HG02870 (cell line): ENCODE results near the gene ENPP1.

ENCODE experiments used
- ATAC-seq: cut with Tn5 transposase; IDR thresholded peaks from one replicate; pipeline ENCODE4 v1.9.1; 2021; ENCODE audit warnings: mild to moderate bottlenecking, moderate library complexity; ENCODE audit not compliant: unreplicated experiment

The ENPP1 gene

DNA sequence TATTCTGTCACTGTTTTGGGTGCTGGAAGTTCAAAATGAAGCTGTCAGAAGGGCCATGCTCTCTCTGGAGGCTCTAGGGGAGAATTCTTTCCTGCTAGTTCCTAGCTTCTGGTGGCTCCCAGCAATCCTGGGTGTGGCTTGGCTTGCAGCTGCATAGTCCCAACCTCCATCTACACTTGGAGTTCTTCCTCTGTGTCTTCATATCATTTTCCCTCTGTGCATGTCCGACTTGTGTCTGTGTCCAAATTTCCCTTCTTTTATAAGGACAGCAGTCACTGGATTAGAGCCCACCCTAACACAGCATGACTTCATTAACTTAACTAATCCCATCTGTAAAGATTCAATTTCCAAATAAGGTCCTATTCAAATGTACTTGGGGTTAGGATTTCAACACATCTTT lies 23.3 kb upstream of the ENPP1 start:
- ATAC-seq, result no peak

DNA sequence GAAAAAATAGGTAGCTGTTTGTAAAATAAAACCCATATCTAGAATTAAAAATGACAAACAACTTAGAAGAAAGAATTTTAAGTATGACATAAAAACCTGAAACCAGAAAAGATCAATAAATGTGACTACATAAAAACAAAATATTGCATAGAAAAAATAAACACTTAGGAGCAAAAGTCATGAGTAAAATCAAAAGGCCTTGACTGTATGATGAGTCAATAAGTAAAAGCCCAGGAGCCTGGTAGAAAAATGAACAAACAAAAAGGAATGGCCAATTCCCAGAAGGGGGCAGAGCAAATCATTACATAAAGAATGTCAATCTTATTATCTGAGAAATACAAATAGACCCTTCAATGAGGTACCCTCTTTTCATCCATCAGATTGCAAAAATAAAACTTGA lies 20.7 kb upstream of the ENPP1 start:
- no peak for ATAC-seq

DNA sequence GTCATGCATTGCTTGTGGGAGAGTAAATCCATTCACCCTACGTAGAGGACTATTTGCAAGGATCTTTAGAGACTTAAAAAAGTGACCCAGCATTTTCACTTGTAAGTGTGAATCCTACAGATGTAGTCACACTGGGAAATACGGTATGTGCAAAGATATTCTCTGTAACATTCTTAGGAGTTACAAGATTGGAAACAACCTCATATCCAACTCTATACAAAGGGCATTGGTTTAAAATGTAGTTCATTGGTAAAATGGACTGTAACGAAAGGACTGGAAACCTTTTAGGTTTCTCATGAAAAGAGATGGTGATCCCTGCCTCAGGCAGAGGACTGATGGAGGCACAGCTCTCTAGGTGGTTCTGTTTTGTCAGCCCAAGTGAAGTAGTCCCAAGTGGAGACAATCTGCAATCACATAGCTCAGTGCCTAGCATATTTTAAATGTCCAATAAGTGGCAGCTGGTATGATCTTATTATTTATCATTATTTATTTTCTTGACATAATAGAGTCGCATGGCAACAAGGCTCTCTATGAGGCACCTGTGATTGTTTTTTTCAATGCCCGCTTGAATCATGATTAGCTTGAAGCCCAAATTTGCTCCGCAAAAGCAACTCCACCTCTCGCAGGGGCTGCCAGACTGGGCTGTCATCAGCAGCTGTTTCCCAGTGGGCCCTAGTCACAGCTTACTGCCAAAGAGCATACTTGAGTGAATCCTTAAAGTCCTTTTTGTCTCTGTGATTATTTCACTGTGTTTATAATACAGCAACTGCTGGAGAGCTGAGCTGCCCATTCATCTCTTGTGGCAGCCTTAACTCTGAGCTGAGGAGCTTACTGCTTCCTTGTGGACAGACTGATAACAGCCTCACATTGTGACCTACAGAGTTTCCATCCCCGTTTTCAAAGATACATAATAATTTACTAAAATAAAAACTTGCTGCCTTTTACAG lies 19.8 kb upstream of the ENPP1 start:
- ATAC-seq, result no peak

DNA sequence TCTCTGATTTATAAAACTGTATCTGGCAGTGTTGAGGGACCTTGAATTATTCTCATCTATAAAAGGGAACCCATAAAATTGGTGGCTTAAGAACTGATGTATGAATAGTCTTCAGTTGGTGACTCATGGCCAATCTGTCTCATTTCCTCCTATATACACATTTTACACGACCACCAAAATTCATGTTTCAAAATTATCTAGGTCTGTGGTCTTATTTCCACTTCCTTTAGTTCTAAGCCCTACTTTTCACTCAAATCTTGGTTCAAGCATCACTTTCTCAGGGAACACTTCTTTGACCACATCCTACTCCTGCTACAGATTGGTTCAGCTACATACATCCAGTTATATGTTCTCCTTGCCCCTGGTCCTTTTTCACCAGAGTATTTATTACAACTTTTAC lies 18.6 kb upstream of the ENPP1 start:
- no peak for ATAC-seq

DNA sequence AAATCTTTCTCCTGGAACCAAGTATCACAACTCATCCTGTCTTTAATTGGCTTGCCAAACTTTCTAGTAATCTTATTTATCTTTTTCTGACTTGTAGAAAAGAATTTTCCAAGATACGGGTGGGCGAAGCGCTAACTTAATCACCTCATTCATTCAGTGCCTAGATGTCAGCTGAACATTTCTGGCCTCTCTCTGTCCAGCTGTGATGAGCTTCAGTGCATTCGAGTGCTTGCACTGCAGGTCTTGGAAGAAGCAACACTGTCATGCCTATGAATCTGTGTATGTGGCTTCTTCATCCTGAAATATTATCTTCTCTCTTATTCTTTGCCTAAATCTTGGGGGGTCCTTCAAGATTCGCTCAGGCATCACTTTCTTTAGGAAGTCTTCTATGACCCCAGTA lies 16.3 kb upstream of the ENPP1 start:
- ATAC-seq, result no peak

DNA sequence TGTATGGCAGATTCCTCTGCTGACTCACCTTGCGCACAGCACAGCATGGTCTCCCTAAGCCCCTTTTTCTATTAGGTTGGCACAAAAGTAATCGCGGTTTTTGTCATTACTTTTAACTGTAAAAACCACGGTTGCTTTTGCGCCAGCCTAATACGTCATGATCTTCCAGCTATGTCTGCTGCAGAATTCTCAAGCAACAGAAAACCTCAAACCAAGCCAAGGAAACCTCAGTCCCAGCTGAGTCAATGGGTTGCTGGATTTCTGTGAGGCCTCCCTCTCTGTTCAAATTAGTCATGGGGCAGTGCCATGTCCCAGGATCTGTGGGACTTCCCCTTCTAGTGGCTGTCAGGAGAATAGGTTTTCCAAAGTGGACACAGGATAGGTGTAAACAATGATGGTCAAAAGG lies 15.7 kb upstream of the ENPP1 start:
- ATAC-seq, result no peak

DNA sequence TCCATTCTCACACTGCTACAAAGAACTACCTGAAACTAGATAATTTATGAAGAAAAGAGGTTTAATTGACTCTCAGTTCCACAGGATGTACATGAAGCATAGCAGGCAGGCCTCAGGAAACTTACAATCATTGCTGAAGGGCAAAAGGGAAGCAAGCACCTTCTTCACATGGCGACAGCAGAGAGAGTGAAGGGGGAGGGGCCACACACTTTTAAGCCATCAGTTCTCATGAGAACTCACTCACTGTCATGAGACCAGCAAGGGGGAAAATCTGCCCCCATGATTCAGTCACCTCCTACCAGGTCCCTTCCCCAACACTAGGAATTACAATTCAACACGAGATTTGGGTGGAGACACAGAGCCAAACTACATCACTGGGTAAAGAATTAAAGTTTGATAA lies 12.5 kb upstream of the ENPP1 start:
- no peak for ATAC-seq

DNA sequence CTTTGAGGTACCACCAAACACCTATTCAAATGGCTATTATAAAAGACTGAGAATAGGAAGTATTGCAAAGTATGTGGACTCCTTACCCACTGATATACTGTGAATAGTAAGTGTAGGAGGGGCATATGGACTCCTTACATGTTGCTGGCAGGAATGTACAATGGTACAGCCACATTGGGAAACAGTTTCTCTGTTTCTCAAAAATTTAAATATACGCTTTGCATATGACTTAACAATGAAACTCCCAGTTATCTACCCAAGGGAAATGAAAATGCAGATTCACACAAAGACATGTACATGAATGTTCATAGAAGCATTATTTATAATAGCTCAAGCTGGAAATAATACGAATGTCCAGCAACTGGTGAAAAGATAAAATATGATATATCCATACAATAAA lies 5.5 kb upstream of the ENPP1 start:
- ATAC-seq, result no peak

DNA sequence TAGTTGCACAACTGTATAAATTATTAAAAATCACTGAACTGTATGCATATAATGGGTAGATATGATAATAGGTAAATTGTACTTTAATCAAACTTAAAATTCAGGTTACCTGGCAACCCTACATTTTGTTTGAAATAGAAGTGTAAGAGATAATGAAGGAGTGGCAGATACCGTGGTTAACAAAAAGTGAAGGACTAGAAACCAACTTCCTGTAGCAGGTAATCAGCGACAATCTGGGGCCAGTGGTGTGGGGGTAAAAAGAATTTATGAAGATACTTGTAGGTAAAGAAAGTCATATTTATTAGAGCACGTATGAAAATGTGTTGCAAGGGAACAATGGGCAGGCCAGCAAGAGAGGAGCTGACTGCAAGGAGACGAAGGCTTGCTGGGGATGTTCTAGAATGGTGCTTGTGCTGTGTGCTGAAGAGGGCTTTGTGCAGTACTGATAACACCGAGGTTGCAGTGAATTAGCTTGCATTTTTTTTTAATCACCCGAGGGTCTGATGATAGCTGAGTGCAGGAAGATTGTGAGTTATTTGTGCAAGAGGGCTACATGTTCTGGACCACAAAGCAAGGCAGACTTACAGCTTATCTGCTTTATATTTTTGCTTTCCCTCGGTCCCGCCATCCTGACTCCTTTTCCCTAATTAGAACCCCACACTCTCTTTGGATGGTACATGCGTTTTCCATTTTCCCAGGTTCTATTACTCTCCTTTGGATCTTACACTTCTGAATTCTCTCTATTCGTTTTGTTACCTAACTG lies 4.6 kb upstream of the ENPP1 start:
- ATAC-seq, result no peak

DNA sequence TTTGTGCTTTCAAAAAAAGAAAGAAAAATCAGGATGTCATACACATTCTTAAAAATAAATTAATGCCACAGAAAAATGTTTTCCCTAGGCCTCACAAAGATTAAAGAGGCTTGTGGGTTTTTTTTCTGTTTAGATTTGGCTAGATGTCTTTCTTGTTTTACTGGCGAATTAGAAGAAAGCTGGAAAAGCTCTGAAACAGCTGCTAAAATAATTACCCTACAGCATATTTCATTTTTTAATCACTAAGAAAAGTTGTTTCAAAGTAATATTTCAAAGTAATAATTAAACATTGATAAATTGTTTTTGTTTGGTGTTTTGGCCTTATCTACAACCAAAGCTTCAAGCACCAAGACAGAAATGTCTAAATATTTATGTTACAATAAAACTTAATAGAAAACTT lies 3.7 kb upstream of the ENPP1 start:
- ATAC-seq, result no peak

DNA sequence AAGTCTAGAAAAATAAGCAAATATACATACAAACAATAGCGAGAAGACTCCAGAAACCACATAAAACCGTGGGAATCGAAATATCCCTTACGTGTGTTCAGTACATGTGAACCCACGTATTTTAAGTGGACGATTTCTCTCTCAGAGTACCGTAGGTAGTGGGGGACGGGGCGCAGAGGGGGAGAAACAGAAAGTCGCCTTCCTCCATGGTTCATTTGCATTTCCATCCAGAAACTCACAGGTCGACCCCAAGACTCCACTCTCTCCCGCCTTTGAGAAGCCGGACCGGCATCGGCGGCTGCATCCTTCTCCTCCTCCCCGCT lies 538 bp upstream of the ENPP1 start:
- ATAC-seq, result no peak

DNA sequence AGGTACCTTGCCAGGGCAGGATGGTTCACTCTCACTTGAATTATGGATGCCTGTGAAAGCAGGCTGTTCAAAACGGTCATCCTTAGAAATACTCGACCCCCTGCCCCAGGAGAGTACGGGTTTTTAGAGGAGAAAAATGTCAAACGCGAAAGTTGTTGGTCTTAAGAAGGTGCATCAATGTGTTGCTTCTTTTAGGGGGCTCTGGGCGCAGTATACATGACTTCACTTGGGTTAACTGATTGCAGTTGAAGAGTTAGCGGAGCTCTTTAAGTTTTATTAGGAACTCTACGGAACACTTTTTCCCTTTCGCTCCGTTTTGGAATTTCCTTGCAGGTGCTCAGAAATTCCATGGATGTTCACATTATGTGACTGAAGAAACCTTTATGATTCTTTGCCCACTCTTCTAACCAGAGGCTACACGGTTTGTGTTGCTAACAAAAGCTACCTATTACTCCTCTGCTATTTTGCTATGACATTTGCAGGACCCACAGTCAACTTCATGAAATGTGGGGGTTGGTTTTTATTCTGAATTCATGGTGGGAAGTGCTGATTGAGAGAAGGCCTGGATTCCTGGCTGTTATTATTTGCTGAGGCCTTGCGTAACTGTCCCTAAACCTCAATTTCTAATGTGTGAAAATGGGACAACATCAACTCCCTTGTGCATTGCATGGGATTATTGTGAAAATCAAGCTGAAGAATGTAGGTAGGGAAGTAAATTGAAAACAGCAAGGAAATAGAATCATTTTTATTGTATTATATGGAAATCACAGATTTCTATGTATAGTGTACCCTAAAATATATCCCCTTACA lies 845 bp downstream of the ENPP1 start:
- ATAC-seq, result no peak

DNA sequence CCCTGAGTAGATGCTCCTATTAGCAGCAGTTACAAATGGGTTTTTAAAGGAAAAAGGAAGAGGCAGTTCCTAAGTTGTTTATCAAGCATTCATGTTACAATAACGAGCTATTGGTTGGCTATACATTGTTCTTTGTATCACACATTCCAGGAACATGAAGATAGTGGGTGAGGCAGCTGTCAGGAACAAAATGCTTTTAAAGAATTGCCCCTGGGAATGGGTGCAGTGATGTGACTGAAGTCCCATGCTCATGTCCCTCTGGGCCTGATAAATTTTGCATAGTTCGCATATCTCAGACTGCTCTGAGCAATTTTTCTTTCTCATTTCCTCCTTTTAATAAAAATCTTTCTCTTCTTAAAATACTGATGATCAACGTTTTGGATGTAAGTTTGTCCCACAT lies 3.7 kb downstream of the ENPP1 start:
- no peak for ATAC-seq

DNA sequence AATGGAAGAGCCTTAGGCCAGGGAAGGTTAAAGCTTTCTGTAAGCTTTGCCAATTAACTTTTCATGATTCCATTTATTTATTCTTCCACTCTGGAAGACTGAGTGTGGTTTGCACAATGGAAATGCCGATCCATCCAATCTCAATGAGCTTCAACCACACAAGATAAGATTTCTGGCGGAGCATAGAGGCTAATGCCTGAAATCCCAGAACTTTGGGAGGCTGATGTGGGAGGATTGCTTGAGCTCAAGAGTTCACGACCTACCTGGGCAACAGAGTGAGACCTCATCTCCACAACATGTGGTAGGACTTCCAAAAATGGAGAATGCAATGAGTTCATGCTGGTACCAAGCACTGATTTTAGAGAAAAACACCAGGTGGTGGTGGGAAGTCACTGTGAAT lies 6.2 kb downstream of the ENPP1 start:
- ATAC-seq, result no peak

DNA sequence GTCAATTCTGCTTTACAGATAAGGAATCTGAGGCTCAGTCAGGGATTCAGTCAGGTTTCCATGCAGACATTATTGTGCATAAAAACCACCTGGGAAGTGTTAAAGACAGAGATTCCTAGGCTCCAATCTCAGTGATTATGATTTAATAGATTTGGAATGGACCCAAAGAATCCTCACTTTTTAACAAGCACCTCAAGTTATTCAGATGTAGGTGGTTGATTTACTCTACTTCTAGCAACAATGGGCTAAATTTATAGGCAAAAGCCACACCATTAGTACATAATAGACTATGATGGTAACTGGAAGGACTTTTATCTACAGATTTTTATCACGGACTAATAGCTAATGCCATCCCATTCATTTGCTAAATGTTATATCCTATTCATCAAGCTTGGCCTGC lies 9.0 kb downstream of the ENPP1 start:
- no peak for ATAC-seq

DNA sequence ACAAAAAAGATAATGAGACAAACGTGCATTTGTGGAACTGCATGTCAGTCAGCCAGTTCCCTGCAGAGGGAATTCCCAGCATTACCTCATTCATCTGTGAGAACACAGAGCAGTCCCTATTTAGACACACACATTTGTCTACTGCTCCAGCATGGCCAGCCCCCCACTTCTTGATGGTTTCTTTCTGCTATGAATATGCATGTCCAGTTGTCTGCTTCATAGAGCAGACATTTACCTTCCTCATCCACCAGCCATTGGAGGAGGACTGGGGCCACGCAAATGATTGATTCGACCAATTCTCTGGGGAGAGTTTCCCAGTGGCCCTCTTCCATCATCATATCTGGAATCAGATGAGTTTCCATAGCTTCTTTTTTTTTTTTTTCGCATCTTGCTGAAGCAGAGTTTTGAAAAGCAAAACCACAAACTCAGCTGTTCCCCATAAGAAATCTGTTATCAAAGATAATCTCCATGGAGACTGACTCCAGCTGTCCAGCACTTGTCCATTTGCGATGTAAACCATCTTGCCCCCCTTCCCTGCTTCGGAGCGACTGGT lies 11.8 kb downstream of the ENPP1 start:
- ATAC-seq, result no peak

DNA sequence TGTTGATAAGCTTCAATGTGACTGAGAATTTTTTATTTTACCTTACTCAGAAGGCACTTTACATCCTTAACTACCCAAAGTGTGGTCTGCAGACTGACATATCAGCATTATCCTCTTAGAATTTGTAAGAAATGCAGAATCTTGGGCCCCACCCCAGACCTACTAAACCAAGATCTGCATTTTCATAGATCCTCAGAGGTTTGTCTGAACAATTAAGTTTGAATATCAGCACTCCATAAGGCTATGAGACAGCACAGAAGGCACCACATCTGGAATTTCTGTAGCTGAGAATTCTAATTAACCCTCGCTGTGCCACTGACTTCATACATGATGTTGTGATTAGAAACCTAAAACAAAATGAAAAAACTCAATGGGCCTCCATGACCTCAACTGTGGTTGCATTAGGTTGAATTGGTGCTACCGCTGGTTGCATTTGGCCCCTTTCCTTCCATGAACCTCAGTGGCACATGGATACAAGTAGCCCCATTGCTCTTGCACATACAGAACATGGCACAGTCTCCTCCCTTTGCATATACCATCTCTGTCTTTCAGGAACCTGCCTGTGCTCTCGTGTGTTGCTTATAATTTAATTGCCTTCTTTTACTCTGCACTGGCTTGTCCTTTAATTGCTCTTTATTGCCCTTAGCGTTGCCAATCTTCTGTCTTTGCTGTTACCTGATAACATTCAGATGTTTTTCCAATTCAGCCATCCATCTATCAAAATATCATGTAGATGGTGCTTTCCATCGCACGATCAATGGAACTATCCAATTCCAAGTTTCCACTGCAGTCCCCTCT lies 13.4 kb downstream of the ENPP1 start:
- ATAC-seq, result no peak

DNA sequence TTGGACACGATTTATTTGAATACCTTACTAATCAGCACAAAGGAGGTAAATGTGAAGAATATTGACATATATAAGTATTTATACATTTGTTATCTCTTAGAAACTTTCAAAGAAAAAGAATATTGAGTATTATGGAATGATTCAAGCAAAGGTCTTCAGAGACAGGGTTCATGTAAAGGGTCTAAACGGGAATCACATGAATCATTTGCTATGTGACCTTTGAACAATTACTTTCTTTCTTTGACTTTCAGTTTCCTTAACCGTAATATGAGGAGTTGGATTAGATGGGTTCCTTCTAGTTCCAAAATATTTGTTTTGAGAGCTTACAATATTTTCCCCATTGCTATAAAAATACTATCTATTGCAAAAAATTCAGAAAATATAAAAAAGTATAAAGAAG lies 14.3 kb downstream of the ENPP1 start:
- ATAC-seq, result no peak

DNA sequence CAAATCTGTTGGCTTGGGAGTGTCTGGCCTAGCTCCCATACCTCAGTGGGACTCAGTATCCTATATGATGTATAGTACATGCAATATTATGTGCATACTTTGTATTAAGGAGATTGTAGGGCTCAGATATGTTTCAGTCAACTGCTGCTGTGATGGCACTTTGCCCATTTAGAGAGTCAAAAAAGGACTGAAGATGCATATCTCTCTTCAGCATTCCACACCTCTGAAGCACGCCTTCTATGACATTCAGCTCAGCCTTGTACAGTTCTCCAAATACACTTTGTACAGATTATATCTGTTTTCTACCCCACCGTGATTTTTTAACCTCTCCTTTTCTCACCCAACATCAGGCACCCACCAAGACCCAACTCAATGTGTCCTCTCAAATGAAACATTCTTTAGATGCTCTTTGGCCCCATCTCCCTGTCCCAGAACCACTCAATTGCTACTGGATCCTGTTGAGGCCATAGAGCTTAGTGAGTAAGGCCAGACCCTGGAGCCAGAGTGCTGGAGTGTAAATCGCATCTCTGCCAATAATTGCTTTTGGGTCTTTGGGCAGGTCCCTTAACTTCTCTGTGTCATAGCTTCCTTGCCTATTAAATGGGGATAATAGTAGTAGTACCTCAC lies 15.6 kb downstream of the ENPP1 start:
- ATAC-seq, result no peak

DNA sequence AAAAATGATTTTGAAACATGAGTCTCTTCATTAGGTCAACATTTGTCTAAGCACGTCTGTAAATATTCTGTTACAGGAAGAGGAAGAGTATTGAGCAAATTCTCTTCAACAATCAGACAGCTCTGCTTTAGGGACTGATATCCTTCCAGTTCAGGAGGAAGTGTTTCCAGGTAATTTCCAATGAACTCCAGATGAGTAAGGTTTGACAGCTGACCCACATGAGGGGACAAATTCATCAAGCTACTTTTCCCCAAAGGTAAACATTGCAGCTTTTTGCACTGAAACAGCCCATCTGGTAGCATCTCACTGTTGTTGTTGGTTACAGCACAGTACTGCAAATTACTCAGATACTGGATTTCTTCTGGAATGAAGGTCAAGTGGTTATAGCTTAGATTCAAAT lies 18.1 kb downstream of the ENPP1 start:
- no peak for ATAC-seq
